Large intestine (tissue), 3 donors: ENCODE data around the gene CDH20. TPM values are rescaled to one million over a fixed set of nuclear protein-coding genes. Genes with fewer than 3 reads are reported as not detected.

Experiments used
- DNase-seq, 2 donors: peaks; one replicate each; pipeline versions ENCODE4 v3.0.0 to v3.0.0-alpha.2; 2013
- H3K27ac ChIP-seq: one replicate; pipeline ENCODE4 v1.5.1; 2013; ENCODE audit warnings: low read length
- H3K27me3 ChIP-seq: 2 replicates; pipeline ENCODE4 v1.6.1; 2013; ENCODE audit warnings: low read length; ENCODE audit not compliant: control insufficient read depth, insufficient read depth
- H3K36me3 ChIP-seq: 2 replicates; pipeline ENCODE4 v1.6.1; 2013; ENCODE audit warnings: low read length; ENCODE audit not compliant: control insufficient read depth, insufficient read depth
- H3K4me1 ChIP-seq: one replicate; pipeline ENCODE4 v1.6.1; 2013; ENCODE audit warnings: low read length; ENCODE audit not compliant: control insufficient read depth, insufficient read depth
- H3K4me3 ChIP-seq: one replicate; pipeline ENCODE4 v1.5.1; 2013; ENCODE audit warnings: low read length
- H3K9me3 ChIP-seq: one replicate; pipeline ENCODE4 v1.6.1; 2013; ENCODE audit warnings: mild to moderate bottlenecking, low read depth, low read length, moderate library complexity; ENCODE audit not compliant: control insufficient read depth
- WGBS: methylation state at CpG from one replicate; pipeline ENCODE4 v1.1.5; 2013; ENCODE audit warnings: low lambda C conversion rate; ENCODE audit not compliant: insufficient coverage; 5-methylcytosine and 5-hydroxymethylcytosine counted together
- polyA plus RNA-seq: library from polyadenylated mRNA; unstranded; fragments of 120-200 nt; gene quantifications from one replicate; pipeline ENCODE4 v1.2.1, GENCODE V29; 2013

Gene CDH20
- polyA plus RNA-seq, 1 donor, result 0.22 TPM

DNA sequence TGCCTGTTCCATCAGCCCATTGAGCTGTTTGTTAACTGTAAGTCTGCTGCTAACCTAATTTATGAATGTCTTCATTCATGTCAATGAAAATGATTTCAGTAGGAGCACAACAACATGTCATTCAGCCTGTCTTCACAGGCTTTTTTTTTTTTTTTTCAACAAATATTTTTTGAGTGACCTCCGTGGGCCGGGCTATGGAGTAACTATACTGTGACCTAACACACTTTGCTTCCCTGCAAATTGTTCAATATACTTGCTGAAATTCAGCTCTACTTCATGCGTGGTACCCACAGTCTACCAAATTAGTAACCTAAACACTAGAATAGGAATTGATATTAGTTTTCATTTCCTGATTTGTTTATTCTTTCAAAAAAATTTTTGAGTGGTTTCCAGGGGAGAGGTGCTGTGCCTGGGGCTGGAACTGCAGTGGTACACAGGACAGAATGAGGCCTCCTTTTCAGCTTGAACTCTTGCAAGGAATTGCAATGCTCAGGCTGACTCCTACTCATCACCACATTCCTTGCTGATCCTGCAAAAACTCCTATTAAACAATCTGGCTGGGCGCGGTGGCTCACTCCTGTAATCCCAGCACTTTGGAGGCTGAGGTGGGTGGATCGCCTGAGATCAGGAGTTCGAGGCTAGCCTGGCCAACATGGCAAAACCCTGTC lies 87.1 kb downstream of the CDH20 start:
- H3K4me3 ChIP-seq, result no peak overlapping the region
- WGBS, result 80% methylated on average over 1 of the region's 7 CpGs
- no peaks in the 10 kb centered on the region for H3K4me1 ChIP-seq
- no peaks in the 10 kb centered on the region for H3K9me3 ChIP-seq
- no peak overlapping the region for H3K27ac ChIP-seq
- DNase-seq, result no peak
- no peaks in the 10 kb centered on the region for H3K27me3 ChIP-seq
- no peaks in the 10 kb centered on the region for H3K36me3 ChIP-seq

DNA sequence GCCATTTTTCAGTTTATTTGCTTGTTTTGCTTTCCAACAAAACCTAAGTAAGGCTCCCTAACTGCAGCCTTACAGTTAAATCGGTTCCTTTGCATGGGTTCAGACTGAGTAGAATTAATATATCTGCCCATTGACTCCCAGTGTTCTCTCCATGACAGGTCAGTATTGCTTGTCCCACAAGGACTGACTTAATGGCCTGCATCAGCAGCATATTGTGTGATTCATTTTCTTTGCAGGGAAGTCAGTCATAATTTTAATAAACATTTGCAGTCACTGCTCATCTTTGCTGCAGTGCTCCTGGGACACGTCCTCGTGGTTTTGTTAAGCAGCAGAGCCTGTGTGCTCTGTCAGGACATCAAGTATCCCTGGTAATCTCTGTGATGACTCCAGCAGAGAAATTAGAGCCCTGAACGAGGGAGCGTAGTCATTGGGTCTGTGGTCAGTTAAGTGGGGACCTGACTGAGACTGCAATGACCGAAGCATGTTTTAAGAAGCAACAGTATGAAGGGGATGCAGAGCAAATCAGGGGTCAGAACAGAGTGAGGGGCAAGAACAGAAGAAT lies 93.3 kb downstream of the CDH20 start:
- Histone ChIP-seq H3K36me3 (no peaks in the 10 kb centered on the region), H3K27ac (no peak overlapping the region), H3K4me1 (no peaks in the 10 kb centered on the region), H3K9me3 (no peaks in the 10 kb centered on the region), H3K4me3 (no peak overlapping the region), H3K27me3 (no peaks in the 10 kb centered on the region)
- DNase-seq, result no peak
- WGBS, result no CpG with 5 or more reads among the region's 6 CpGs

DNA sequence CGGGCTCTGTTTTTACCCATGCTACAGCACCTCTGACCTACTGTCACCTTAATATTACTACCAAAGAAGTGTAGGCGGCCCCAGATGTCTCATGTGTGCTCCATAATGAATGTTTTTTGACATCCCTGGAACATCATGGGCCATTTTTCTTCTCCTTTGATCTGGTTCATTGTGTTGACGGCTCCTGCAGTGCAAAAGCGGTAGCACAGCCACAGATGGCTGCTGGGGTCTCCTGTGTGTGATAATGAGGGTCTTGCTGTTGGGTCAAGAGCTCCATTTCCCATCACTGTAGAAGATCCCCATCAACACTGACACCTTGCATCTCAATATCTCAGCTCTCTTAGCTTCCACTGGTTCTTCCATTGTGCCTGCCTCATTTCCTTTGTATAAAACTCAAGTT lies 95.0 kb downstream of the CDH20 start:
- WGBS, result no CpG with 5 or more reads among the region's 4 CpGs
- no peak for DNase-seq
- H3K36me3 ChIP-seq, result no peaks in the 10 kb centered on the region
- H3K4me3 ChIP-seq, result no peak overlapping the region
- H3K27me3 ChIP-seq, result no peaks in the 10 kb centered on the region
- H3K9me3 ChIP-seq, result no peaks in the 10 kb centered on the region
- H3K4me1 ChIP-seq, result no peaks in the 10 kb centered on the region
- H3K27ac ChIP-seq, result no peak overlapping the region

GRCh38 chr18:61432590-61432989 lies 99.4 kb downstream of the CDH20 start:
- WGBS, result 100% methylated on average over 1 of the region's 1 CpG
- DNase-seq, result no peak

DNA sequence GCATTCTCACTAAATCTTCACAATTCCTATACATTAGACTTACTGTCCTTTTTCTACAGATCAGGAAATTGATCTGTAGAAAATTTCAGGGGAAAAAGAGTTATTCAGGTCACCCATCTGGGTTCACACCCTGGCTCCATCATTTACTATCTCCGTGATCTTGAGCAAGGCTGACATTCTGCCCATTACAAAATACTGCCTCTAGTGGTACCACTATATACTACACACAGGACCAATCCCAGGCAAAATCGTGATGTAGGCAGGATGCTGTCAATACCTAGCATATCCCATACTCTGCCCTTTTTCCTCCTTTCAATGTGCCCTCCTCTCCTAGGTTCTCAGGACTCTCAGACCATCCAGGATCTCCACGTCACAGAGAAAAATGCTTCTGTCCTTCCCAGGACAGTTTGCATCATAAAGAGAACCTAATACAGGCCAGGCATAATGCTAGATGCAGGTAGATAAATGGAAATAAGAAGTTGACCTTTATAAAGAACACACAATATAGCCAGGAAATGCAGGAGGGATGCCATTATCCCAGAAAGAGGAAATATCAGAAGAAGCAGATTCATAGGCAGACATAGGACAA lies 101.9 kb downstream of the CDH20 start:
- Histone ChIP-seq H3K27me3 (no peaks in the 10 kb centered on the region), H3K9me3 (no peaks in the 10 kb centered on the region), H3K4me3 (no peak overlapping the region), H3K36me3 (no peaks in the 10 kb centered on the region), H3K4me1 (no peaks in the 10 kb centered on the region), H3K27ac (no peak overlapping the region)
- 0% methylated on average over 1 of the region's 3 CpGs for WGBS
- DNase-seq, result no peak

More at GRCh38 chr18:61432590-61432989, 99.4 kb downstream of the CDH20 start:
- H3K27ac ChIP-seq, result no peak overlapping the region
- no peak overlapping the region for H3K4me3 ChIP-seq
- H3K9me3 ChIP-seq, result no peaks in the 10 kb centered on the region
- H3K4me1 ChIP-seq, result no peaks in the 10 kb centered on the region
- no peaks in the 10 kb centered on the region for H3K36me3 ChIP-seq
- no peaks in the 10 kb centered on the region for H3K27me3 ChIP-seq

GRCh38 chr18:61443081-61443725 lies 110.0 kb downstream of the CDH20 start:
- no peak overlapping the region for H3K27ac ChIP-seq
- no peaks in the 10 kb centered on the region for H3K9me3 ChIP-seq
- H3K4me1 ChIP-seq, result no peaks in the 10 kb centered on the region
- no peaks in the 10 kb centered on the region for H3K36me3 ChIP-seq
- H3K27me3 ChIP-seq, result no peaks in the 10 kb centered on the region
- no peak overlapping the region for H3K4me3 ChIP-seq
- no CpG with 5 or more reads among the region's 5 CpGs for WGBS
- DNase-seq, result no peak

GRCh38 chr18:61448316-61448715 lies 115.1 kb downstream of the CDH20 start:
- Histone ChIP-seq H3K27ac (no peak overlapping the region), H3K4me1 (no peaks in the 10 kb centered on the region), H3K9me3 (no peaks in the 10 kb centered on the region), H3K36me3 (no peaks in the 10 kb centered on the region), H3K4me3 (no peak overlapping the region), H3K27me3 (no peaks in the 10 kb centered on the region)
- WGBS, result no CpG with 5 or more reads among the region's 2 CpGs
- no peak for DNase-seq

DNA sequence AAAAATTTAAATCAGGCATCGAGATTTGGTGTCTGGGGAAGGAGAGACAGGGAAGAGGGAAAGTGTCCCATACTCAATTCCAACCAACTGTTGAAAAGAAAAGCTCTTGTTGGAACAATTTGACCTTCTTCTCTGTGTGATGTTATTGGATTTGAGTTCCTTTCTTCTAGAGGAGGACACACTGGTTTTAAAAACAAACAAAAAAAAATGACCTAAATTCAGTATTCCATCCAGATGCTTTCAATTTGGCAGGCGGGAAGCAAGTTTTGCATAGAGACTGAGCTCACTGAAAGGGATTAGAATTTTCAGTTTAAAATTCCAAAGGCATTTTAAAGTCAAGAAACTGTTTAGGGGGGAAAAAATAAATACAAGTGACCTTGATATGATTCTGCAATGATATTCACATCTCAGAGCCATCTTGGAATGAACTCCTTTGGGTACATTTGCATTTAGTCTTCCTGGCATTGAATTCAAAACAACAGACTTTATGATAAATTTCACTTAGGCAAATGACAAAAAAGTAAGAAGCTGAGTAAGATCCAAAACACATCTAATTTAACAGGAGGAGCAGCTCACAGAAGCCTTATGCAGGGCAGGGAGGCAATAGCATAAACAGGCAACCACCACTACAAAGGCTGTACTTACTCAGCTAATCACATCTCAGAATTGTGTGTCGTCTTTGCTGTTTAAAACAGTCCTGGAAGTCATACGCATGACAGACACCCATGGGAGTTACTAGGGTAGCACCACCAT lies 126.8 kb downstream of the CDH20 start:
- Histone ChIP-seq H3K9me3 (no peaks in the 10 kb centered on the region), H3K27me3 (no peaks in the 10 kb centered on the region), H3K4me3 (no peak overlapping the region), H3K27ac (no peak overlapping the region), H3K36me3 (no peaks in the 10 kb centered on the region), H3K4me1 (no peaks in the 10 kb centered on the region)
- no peak for DNase-seq
- WGBS, result 80% methylated on average over 1 of the region's 4 CpGs

- DNase-seq, result no peak
- H3K9me3 ChIP-seq, result no peaks in the 10 kb centered on the region
- no peaks in the 10 kb centered on the region for H3K4me1 ChIP-seq
- H3K36me3 ChIP-seq, result no peaks in the 10 kb centered on the region
- no peaks in the 10 kb centered on the region for H3K27me3 ChIP-seq
- H3K4me3 ChIP-seq, result no peak overlapping the region
- no peak overlapping the region for H3K27ac ChIP-seq
- WGBS, result no CpG with 5 or more reads among the region's 1 CpG
These were observed 131.4 kb downstream of the CDH20 start for GRCh38 chr18:61464551-61465142.

GRCh38 chr18:61466736-61467135 lies 133.5 kb downstream of the CDH20 start:
- no peak for DNase-seq
- Histone ChIP-seq H3K36me3 (no peaks in the 10 kb centered on the region), H3K4me3 (no peak overlapping the region), H3K27me3 (no peaks in the 10 kb centered on the region), H3K4me1 (no peaks in the 10 kb centered on the region), H3K9me3 (no peaks in the 10 kb centered on the region), H3K27ac (no peak overlapping the region)
- WGBS, result no CpG with 5 or more reads among the region's 3 CpGs
